Smooth muscle cell of the brain vasculature (primary cell): Measurements from ENCODE around the gene REXO2.

ENCODE experiments used
- DNase-seq: peaks from one replicate; pipeline ENCODE4 v3.0.0-alpha.2; 2012; ENCODE audit warnings: low read depth, low spot score

Gene REXO2

GRCh38 chr11:114440971-114441763 lies 1.9 kb downstream of the REXO2 start:
- DNase-seq: no peak

- DNase-seq: no peak
These were observed 2.7 kb downstream of the REXO2 start for GRCh38 chr11:114441921-114442320.

GRCh38 chr11:114442536-114442935 lies 3.3 kb downstream of the REXO2 start:
- no peak for DNase-seq

- no peak for DNase-seq
These were observed 8.2 kb downstream of the REXO2 start for GRCh38 chr11:114447444-114447843.

- DNase-seq: no peak
These were observed 8.6 kb downstream of the REXO2 start for GRCh38 chr11:114447892-114448291.

GRCh38 chr11:114448749-114449482 lies 9.6 kb downstream of the REXO2 start:
- DNase-seq: no peak

GRCh38 chr11:114449845-114450244 lies 10.6 kb downstream of the REXO2 start:
- no peak for DNase-seq

- no peak for DNase-seq
These were observed 13.1 kb downstream of the REXO2 start for GRCh38 chr11:114452399-114452798.

- DNase-seq: no peak
These were observed 24.7 kb downstream of the REXO2 start for GRCh38 chr11:114463999-114464398.

- no peak for DNase-seq
These were observed 27.5 kb downstream of the REXO2 start for GRCh38 chr11:114466742-114467141.

GRCh38 chr11:114472661-114473060 lies 33.4 kb downstream of the REXO2 start:
- no peak for DNase-seq

- DNase-seq: no peak
These were observed 38.7 kb downstream of the REXO2 start for GRCh38 chr11:114478001-114478410.

GRCh38 chr11:114478768-114479167 lies 39.5 kb downstream of the REXO2 start:
- DNase-seq: no peak

GRCh38 chr11:114479331-114479730 lies 40.1 kb downstream of the REXO2 start:
- no peak for DNase-seq

GRCh38 chr11:114482114-114482513 lies 42.8 kb downstream of the REXO2 start:
- no peak for DNase-seq

GRCh38 chr11:114483929-114484328 lies 44.7 kb downstream of the REXO2 start:
- DNase-seq: no peak

GRCh38 chr11:114496915-114497314 lies 57.6 kb downstream of the REXO2 start:
- no peak for DNase-seq

GRCh38 chr11:114499756-114500155 lies 60.5 kb downstream of the REXO2 start:
- no peak for DNase-seq
